HG02588 (cell line): ENCODE measurements around the gene NFE2L1.

Source experiments
- ATAC-seq: cut with Tn5 transposase; IDR thresholded peaks from one replicate; pipeline ENCODE4 v1.9.1; 2021; ENCODE audit warnings: mild to moderate bottlenecking, moderate library complexity; ENCODE audit not compliant: unreplicated experiment

The NFE2L1 gene

DNA sequence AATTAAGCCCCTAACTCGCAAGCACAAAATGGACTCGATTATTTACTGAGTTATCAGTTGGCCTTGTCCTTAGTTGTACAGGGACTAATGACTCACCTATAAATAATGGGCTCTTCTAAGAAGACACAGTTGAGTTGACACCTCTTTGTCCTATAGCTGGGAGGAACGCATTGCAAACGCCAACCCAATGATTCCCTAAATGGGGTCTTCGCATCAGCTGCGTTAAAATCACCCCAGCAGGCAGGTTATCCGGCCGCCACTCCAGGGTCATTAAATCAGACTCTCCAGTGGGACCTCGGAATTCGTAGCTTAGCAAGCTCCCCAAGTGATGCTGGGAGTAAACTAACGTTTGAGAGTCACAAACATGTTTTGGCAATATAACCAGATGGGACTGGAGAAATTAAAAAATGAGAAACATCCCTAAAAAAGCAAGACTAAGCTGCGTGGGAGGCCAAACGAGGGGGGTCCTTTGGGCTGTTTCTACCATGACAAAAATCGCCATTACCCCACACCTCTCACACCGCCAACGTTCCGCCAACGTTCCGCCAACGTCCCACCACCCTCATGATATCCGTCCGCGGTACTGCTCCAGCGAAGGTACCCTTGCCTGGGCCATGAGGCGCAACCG, 932 bp upstream of the NFE2L1 start:
- no peak for ATAC-seq

DNA sequence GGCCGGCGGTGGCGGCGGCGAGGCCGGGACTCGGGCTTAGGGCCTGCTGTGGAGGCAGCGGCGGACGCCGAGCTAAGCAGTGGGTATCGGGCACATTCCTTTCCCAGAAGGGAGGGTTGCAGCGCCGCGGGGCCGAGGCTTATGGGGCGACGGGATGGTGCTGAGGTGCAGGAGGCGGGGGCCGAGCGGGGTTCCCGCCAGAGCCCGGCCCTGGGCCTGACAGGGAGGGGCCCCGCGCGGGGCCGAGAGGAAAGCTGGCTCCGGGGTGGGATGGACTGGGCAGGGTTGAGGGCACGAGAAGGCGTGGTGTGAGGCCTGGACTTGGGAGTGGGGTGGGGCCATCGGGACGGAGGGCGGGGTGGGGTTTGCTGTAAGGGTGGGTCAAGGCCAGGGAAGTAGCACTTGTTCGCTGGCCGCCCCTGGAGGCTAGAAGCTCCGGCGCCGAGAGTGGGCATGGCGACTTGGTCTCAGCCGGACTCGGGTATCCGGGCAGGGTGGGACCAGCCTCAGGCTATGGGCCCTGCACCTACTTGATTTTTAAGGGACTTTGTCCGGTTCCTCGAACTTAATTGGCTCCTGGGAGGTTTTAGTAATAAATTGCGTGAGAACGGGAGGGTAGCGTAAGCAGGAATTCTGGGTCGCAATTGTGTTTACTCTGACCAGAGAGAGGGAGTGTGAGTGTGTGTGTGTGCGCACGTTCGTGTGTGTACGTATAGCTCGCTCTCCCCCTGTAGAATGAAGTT, 396 bp downstream of the NFE2L1 start:
- peak; percentile 35 for ATAC-seq

GRCh38 chr17:48051283-48051682, 3.1 kb downstream of the NFE2L1 start:
- ATAC-seq: no peak

DNA sequence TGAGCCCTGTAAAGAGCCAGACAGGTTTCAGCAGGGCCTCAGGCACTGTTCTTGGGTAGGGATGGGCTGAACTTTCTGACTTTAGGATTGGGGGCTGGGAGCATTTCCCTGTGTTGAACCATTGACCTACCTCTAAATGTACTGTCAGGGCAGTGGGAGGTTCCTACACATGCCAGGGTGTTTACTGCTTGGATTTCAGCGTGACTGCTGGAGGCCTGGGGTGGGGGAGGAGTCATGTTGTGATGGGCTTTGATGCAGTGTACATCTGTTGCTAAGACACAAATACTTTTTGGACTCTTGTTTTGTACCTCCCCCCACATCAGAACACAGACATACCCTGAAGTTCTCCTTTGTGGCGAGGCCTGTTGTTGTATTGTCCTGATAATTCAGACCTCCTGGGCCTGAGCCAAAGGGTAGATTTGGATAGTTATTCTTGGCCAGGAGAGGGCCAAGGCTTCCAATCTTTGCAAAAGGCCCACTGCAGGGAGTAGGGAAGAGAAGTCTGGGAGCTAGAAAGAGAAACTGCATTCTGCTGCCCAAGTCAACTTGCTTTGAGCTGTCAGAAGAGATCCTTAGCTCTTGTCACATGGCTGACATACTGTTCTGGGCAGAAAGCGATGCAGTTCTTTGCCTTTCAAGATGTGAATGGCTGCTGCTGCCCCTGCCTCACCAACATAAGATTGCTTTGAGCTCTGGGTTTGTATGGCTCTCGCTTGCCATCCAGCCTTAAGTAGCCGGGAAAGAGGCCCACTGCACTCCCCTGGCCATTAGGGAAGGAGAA, 3.7 kb downstream of the NFE2L1 start:
- ATAC-seq: no peak

DNA sequence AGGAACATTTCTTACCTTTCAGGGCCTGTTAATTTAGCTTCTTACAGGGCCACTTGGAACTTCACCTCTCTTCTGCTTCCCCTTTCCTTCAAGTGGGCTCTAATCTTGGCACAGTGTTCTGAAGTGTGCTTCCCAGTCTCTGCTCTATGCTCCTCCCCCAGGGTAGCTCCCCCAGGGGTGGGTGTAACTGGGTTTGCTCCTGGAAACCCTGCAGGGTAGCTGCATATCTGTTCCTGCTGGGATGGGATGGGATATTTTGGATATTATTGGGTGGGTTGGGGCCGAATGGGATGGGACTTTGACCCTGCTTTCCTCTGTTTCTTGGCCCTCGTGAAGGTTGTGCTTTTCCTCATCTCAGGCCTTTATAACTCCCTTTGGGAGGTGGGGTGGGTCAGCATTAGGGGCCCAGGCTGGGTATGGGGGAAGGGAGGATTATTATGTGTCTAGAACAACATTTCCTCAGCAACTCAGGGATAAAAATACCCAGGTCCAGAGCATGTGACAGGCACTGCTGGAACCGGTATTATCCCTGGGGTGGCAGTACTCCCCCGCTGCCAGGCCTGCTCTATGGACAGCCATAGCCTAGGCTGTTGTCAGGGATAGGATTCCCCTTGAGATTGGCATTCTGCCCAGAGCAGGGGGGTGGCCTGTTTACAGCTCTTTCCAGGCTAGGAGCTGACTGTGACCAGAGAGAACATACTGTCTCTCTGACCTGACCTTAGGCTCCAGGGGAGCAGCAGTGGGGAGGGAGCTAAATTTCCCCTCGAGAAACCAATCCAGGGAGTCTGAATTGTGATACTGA, 5.0 kb downstream of the NFE2L1 start:
- ATAC-seq: no peak

GRCh38 chr17:48053758-48054237, 5.6 kb downstream of the NFE2L1 start:
- no peak for ATAC-seq

DNA sequence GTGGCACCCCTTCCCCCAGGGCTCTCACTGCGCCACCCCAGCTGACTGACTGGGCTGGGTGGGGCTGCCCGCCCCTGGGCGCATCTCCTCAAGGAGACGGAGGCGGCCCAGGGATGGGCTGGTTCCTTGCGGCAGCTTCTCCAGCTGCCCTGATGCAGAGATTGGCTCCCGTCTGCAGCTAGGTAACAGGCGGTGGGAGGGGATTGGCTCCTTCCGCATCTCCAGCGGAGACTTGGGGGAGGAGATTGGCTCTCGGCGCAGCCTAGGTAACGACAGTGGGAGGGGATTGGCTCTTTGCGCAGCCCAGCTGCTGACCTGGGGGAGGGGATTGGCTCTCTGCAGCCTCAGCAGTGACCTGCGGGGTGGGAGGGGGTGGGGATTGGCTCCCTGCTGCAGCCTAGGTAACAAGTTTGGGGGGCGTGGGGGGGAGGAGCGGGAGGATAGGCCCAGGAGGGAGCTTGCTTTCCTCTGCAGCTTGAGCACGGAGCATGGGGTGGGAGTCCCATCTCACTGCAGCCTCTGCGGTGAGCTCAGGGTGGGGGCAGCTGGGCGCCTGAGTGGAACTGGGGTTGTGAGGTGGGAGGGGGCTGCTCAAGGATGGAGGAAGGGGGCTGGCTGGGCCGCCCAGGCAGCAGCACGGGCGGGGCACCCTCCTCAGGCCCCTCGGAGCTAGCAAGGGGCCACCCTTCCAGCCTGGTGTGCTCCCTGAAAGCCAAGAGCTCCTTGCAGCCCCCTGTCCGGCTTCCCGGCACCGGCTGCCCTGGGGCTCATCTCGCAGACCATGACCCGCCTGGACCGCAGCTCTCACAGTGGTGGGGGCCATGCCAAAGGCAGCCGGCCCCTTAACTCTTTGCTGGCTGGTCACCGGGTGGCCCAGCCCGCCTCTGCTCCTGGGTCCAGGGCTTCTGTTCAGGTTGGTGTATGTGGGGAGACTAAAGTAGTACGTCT, 6.4 kb downstream of the NFE2L1 start:
- no peak for ATAC-seq

DNA sequence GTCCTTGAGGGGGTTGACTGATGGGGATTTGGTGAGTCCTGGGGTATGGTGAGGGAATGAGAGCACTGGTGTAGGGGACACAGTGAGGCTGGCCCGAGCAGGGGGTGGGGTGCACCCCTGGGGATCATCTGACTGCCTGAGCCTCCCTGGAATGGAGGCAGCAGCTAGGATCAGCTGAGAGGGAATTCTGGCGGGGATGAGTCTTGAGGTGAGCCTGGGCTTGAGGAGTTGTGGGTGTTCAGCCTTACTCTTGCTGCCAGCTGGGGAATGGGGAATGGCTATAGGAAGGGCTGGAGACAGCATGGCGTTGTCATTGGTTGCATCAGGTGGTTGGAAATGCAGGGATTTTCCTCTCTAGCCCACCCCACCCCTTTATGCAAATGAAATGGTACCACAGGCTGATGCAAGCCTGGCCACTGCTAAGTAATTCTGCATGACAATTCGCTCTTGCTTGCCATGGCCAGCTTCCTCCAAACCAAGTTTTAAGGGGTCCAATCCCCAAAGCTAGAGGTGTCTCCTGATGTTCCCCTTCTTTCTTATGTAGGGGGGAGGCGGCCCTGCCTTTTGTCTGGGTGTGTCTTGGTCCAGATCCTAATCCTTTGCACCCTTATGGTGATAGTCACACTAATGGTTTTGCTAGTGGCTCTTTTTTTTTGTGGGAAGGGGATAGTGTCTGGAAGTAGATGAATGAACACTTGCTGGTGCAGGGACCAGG, 7.5 kb downstream of the NFE2L1 start:
- ATAC-seq: peak; percentile 52

DNA sequence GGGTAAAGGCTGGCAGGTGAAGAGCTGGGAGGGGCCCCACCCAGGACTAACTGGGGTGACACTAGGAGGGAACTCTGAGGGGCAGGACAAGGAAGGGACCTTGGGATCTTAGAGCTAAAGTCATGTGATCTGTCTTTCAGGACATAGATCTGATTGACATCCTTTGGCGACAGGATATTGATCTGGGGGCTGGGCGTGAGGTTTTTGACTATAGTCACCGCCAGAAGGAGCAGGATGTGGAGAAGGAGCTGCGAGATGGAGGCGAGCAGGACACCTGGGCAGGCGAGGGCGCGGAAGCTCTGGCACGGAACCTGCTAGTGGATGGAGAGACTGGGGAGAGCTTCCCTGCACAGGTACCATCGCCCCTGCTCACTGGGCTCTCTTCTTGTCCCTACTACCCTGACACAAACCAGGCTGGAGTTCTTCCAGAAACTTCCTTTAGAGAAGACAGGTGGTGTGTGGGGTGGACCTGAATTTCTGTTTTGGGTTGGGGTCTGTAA, 8.1 kb downstream of the NFE2L1 start:
- ATAC-seq: no peak

- no peak for ATAC-seq
These were observed 8.7 kb downstream of the NFE2L1 start for GRCh38 chr17:48056879-48057278.

DNA sequence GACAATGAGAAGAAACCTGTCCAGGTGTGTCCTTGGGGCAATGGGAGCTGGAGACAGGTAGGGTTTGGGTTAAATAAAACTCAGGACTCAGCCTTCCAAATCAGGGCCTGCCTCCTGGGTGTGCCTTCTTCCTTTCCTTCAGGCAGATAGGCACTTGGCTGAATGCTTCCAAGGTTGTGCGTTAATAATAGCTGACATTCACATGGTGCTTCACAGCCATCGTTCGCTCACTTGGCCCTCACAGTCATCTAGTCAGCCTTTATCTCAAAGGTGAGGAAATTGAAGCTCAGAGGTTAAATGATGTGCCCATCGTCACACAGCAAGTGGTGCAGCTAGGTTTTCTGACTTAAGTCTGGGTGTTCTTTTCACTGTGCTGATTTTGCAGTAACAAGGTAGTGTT, 9.5 kb downstream of the NFE2L1 start:
- ATAC-seq: no peak

GRCh38 chr17:48058393-48059124, 10.4 kb downstream of the NFE2L1 start:
- no peak for ATAC-seq

DNA sequence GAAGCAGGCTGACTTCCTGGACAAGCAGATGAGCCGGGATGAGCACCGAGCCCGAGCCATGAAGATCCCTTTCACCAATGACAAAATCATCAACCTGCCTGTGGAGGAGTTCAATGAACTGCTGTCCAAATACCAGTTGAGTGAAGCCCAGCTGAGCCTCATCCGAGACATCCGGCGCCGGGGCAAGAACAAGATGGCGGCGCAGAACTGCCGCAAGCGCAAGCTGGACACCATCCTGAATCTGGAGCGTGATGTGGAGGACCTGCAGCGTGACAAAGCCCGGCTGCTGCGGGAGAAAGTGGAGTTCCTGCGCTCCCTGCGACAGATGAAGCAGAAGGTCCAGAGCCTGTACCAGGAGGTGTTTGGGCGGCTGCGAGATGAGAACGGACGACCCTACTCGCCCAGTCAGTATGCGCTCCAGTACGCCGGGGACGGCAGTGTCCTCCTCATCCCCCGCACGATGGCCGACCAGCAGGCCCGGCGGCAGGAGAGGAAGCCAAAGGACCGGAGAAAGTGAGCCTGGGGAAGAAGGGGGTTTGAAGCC, 11.0 kb downstream of the NFE2L1 start:
- no peak for ATAC-seq

DNA sequence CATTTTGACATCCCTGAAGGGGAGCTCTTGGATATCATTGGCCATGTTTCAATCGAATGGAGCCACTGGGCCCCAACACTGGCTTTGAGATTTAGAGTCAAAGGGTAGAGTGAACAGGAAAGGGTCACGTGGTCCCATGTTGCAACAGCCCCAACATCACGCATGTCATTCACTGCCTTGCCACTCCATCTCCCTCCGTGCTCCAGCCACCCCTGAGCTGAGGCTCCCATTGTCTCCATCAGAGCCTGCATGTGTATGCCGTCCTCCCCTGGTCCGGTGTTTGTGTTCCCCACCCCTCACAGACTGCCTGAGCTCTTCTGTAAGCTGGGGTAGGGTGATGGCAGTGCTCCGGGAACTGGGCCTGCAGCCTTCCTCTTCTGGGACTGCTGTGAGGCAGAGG, 12.1 kb downstream of the NFE2L1 start:
- no peak for ATAC-seq

DNA sequence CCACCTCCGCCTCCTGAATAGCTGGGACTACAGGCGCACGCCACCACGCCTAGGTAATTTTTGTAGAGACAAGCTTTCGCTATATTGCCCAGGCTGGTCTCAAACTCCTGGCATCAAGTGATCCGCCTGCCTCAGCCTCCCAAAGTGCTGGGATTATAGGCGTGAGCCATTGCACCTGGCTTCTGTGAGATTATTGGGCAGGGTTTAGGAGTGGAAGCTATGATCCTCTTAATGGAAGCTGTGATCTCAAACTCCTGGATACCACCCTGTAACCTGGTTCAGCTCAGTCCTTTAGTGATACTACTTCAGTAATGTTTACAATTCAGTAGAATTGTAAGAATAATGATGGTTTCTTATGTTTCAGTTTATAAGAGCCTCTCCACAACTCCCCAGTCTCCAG, 14.1 kb downstream of the NFE2L1 start:
- ATAC-seq: no peak

GRCh38 chr17:48064638-48065037, 16.5 kb downstream of the NFE2L1 start:
- ATAC-seq: no peak

GRCh38 chr17:48066192-48066591, 18.0 kb downstream of the NFE2L1 start:
- ATAC-seq: no peak

GRCh38 chr17:48066656-48067055, 18.5 kb downstream of the NFE2L1 start:
- ATAC-seq: no peak
